DND-41 (cell line): Measurements from ENCODE around the gene NPIPA1.
"Not testable (repeated sequence)": the region's sequence is repeated elsewhere in the genome, so short reads cannot be mapped to it uniquely, and the experiment has no call there.

Source experiments
- ATAC-seq: fragments of 200-7000 bp; cut with Tn5 transposase; 3 replicates; pipeline ENCODE4 v1.9.1; 2021; ENCODE audit warnings: low read depth; ENCODE audit not compliant: insufficient read depth
- DNase-seq: peaks from one replicate; pipeline ENCODE4 v3.0.0-alpha.2; 2020
- H2AFZ ChIP-seq: 2 replicates; pipeline ENCODE4 v1.6.0; 2012; ENCODE audit warnings: low read depth, low read length
- H3K27ac ChIP-seq: 2 replicates; pipeline ENCODE4 v1.5.1; 2012; ENCODE audit warnings: low read length, inconsistent platforms
- H3K27me3 ChIP-seq: fragments of 200-600 bp; sonication (generic); 2 replicates; pipeline ENCODE4 v1.6.0; 2012; ENCODE audit warnings: low read length, mild to moderate bottlenecking, inconsistent platforms; ENCODE audit not compliant: insufficient read depth, poor library complexity
- H3K36me3 ChIP-seq: 2 replicates; pipeline ENCODE4 v1.5.1; 2012; ENCODE audit warnings: low read length, inconsistent platforms; ENCODE audit not compliant: insufficient read depth
- H3K4me1 ChIP-seq: 2 replicates; pipeline ENCODE4 v1.5.1; 2012; ENCODE audit warnings: mild to moderate bottlenecking, low read length; ENCODE audit not compliant: insufficient read depth
- H3K4me2 ChIP-seq: 2 replicates; pipeline ENCODE4 v1.6.0; 2012; ENCODE audit warnings: mild to moderate bottlenecking, moderate library complexity, low read length, inconsistent platforms; ENCODE audit not compliant: insufficient read depth
- H3K4me3 ChIP-seq, 2 experiments: fragments of 200-600 bp in 1 of 2; shearing (Covaris generic) in 1 of 2; 2 replicates each; pipeline ENCODE4 v1.5.1; 2012 to 2016; ENCODE audit warnings: inconsistent platforms in 2 of 2, low read length in 2 of 2, mild to moderate bottlenecking in 2 of 2, low read depth in 1 of 2, moderate library complexity in 1 of 2
- H3K79me2 ChIP-seq: 2 replicates; pipeline ENCODE4 v1.6.0; 2012; ENCODE audit warnings: low read length, inconsistent platforms; ENCODE audit not compliant: insufficient read depth
- H3K9ac ChIP-seq: 2 replicates; pipeline ENCODE4 v1.6.0; 2012; ENCODE audit warnings: low read depth, mild to moderate bottlenecking, inconsistent platforms, low read length, moderate library complexity
- H3K9me3 ChIP-seq: 2 replicates; pipeline ENCODE4 v1.5.1; 2012; ENCODE audit warnings: low read length, moderate library complexity, mild to moderate bottlenecking, inconsistent platforms; ENCODE audit not compliant: insufficient read depth, severe bottlenecking
- H4K20me1 ChIP-seq: 2 replicates; pipeline ENCODE4 v1.6.0; 2012; ENCODE audit warnings: low read length; ENCODE audit not compliant: insufficient read depth

The NPIPA1 gene

DNA sequence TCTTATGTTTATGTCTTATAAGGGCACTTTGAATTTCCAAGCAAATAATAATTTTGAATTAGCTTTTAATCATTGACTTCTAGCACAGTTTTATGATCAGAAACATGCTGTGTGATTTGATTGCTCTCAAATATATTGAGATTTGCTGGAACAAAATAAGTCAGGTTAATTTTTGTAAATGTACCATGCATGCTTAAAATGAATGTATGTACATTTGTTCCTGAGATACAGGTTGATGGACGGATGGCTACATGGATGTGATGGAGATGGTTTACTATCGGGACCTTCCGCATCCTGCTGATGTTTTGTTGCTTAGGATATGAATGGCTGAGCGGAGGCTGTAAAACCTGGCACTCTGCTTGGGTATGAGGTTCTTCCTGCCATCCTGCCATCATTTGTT is at the start of gene NPIPA1:
Gene NPIPA1, plus strand, starts transcription at position 301 of the 400 bp plus-strand sequence. Its CDS starts 0 bp downstream, at position 301.
- not testable (repeated sequence) for H3K36me3 ChIP-seq, H3K27me3 ChIP-seq, H3K79me2 ChIP-seq, H3K4me3 ChIP-seq, ATAC-seq, H3K27ac ChIP-seq, H2AFZ ChIP-seq, DNase-seq, H3K4me2 ChIP-seq, H3K4me1 ChIP-seq, H3K9me3 ChIP-seq, H3K9ac ChIP-seq, H4K20me1 ChIP-seq

DNA sequence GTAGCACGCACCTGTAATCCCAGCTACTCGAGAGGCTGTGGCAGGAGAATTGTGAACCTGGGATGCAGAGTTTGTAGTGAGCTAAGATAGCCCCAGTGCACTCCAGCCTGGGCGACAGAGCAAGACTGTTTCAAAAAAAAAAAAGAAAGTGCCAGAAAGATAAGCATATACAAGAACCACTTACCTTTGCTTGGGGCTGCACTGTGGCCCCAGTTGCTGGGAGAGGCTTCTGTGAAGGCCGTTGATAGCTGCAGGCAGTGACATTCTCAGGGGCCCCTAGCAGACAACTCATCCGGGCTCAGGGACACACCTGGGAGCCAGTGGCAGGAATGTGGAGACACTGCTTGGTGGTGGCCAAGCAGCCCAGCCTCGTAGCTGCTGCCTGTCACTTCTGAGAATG is 45.1 kb upstream of the NPIPA1 start:
- not testable (repeated sequence) for ATAC-seq, H3K4me3 ChIP-seq, H3K27me3 ChIP-seq, H3K79me2 ChIP-seq, H4K20me1 ChIP-seq, H2AFZ ChIP-seq, H3K27ac ChIP-seq, H3K36me3 ChIP-seq, DNase-seq, H3K9me3 ChIP-seq, H3K4me2 ChIP-seq, H3K4me1 ChIP-seq, H3K9ac ChIP-seq

DNA sequence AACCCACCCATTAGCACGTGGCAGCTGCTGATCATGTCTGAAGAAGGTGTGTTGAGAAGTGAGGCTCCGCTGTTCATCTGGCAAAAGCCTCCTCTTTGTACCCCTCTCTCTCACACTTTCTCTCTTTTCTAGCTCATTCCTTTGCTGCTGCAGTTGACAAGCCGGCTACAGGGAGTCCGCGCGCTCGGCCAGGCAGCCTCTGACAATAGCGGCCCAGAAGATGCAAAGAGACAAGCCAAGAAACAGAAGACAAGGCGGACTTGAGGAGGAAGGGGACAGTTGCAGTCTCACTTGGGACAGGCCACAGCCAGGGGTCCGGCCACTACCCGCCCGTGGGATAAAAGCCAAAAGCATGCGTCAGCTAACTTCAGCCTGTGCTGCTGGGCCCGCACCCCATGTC is 41.9 kb upstream of the NPIPA1 start:
- H4K20me1 ChIP-seq, H3K4me1 ChIP-seq, H3K27me3 ChIP-seq, H3K9me3 ChIP-seq, H2AFZ ChIP-seq, H3K36me3 ChIP-seq, H3K4me2 ChIP-seq, ATAC-seq, DNase-seq, H3K9ac ChIP-seq, H3K4me3 ChIP-seq, H3K27ac ChIP-seq, H3K79me2 ChIP-seq: not testable (repeated sequence)

DNA sequence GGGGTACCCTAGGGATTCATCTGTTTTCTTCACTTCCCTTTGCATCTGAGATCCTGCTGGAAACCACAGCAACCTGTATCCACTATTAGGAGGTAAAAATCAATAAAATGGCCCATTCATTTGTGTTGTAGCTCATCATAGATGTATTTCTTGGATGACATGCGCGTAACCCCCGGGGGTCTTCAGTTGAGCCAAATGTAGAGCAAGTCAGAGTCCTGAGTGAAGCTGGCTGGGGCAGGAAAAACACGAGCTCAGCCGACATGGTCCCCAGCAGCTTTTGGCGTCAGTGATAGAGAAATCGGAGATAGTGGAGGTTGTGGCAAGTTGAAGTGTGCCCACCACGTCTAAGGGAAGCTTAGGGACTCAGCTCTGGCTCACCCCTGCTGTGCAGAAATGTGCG is 41.2 kb upstream of the NPIPA1 start:
- not testable (repeated sequence) for H2AFZ ChIP-seq, H3K27ac ChIP-seq, H3K9ac ChIP-seq, DNase-seq, H3K4me3 ChIP-seq, H3K4me1 ChIP-seq, H3K79me2 ChIP-seq, H3K27me3 ChIP-seq, H4K20me1 ChIP-seq, ATAC-seq, H3K9me3 ChIP-seq, H3K36me3 ChIP-seq, H3K4me2 ChIP-seq

DNA sequence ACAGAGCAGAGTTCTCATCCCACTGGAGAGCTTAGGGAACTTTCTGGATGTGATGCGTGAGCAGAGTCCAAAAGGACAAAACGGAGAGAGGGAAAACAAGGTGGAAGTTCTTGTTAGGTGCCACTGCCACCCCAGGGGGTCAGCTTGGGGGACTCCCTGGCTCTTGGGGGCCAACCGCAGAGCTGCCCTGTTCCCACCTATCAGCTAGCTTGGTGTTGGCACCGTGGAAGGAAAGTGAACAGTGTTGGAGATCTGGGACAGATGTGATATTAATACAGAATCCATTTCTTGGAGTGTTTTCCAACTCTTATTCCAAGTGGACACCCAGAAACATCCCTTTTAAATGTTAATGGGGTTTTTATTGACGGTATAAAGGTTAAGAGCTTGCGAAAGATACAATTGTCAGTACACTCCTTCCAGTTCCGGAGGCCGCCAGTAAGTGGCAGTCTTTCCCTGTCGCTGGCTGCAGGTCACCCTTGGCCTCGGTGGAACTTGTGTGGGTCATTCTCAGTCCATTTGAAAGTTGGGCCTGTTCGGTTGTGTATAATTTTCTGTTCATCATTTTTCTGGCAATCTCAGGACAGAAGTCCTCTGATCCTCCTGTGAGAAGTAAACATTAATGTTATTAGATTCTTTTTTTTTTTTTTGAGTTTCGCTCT is 40.1 kb upstream of the NPIPA1 start:
- H3K9me3 ChIP-seq, H4K20me1 ChIP-seq, H3K27me3 ChIP-seq, H3K4me2 ChIP-seq, H3K79me2 ChIP-seq, H2AFZ ChIP-seq, H3K4me1 ChIP-seq, H3K27ac ChIP-seq, H3K36me3 ChIP-seq, DNase-seq, H3K4me3 ChIP-seq, H3K9ac ChIP-seq: not testable (repeated sequence)
- peak; percentile 64 for ATAC-seq

DNA sequence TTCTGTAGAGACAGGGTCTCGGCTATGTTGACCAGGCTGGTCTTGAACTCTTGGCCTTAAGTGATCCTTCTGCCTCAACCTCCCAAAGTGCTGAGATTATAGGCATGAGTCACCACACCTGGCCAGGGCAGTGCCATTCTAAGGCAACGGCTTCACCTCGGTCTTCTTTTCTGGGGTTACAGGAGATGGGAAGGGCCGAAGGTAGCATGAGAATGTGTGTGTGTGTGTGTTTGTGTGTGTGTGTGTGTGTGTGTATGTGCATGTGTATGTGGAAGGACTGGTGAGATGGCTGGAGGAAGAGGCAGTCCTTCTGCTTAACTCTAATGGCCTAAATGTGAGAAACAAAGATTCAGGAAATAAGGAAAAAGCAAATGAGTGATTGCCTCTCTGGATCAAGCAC is 39.1 kb upstream of the NPIPA1 start:
- not testable (repeated sequence) for H3K4me2 ChIP-seq, H3K9ac ChIP-seq, H3K4me1 ChIP-seq, H3K4me3 ChIP-seq, H3K9me3 ChIP-seq, H3K79me2 ChIP-seq, H4K20me1 ChIP-seq, H3K27ac ChIP-seq, H3K27me3 ChIP-seq, DNase-seq, H3K36me3 ChIP-seq, H2AFZ ChIP-seq, ATAC-seq

DNA sequence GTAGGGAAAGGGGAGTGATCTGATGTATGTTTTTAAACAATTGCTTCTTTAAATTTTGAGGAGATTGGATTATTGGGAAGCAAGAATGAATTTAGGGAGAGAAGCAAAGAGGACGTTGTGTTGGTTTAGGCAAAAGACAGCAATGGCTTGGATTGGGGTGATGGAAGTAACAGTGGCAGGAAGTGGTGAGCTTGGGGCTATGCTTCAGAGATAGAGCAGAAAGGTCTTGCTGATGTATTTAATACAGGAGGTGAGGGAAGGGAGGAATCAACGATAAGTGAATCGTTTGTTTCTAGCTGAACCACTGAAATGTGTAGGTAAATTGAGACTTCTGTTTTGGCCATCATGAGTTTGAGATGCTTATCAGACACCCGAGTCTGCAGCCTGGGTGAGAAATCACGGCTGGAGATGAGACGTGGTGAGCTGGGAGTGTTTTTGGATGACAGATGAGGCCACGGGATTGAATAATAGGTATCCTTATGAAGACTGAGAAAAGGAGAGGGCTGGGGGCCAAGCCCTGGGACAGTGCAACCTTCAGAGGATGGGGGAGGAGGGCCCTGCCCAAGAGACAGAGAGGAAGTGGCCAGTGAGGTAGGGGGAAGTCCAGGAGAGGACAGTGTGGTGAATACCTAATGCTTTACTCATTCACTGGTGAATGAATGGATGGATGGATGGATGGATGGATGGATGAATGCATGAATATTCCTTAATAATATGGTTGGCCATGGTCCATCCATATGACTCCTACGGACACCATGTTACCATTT is 33.9 kb upstream of the NPIPA1 start:
- not testable (repeated sequence) for DNase-seq, H3K9me3 ChIP-seq, H3K4me2 ChIP-seq, H3K36me3 ChIP-seq, H3K27ac ChIP-seq, H3K4me1 ChIP-seq, H3K27me3 ChIP-seq, H2AFZ ChIP-seq, H3K4me3 ChIP-seq, H3K9ac ChIP-seq, H4K20me1 ChIP-seq, H3K79me2 ChIP-seq
- ATAC-seq, result peak; percentile 80; the same call in 2 of the 3 replicates

DNA sequence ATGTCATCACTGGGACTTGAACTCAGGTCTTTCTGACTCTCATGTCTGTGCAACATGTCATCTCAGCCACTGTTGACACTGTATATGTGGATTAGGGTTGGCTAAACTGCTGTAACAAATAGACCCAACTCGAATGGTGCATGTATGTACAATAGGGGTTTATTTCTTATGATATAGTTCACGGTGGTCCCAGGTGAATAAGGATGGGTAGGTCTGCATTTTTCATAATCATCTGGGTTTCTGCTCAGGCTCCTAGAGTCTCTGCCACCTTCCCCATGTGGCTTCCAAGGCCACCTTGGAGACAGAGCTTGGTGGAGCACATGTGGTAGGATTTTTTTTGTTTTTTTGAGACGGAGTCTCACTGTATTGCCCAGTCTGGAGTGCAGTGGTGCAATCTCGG is 27.5 kb upstream of the NPIPA1 start:
- not testable (repeated sequence) for DNase-seq, H3K36me3 ChIP-seq, H3K27me3 ChIP-seq, H2AFZ ChIP-seq, H3K4me1 ChIP-seq, H3K9me3 ChIP-seq, H3K27ac ChIP-seq, H3K9ac ChIP-seq, H3K4me2 ChIP-seq, H3K4me3 ChIP-seq, H3K79me2 ChIP-seq, ATAC-seq, H4K20me1 ChIP-seq
